ENCODE measurements around the gene SLC39A13. TPM values are rescaled to one million over a fixed set of nuclear protein-coding genes. Genes with fewer than 3 reads are reported as not detected.

SLC39A13 gene
- total and polyA plus RNA-seq, 2 of the 13 experiments (the other 11 are each of a cell fraction or from before 2014, with no cell fraction given), result 15.3 to 30.5 TPM

DNA sequence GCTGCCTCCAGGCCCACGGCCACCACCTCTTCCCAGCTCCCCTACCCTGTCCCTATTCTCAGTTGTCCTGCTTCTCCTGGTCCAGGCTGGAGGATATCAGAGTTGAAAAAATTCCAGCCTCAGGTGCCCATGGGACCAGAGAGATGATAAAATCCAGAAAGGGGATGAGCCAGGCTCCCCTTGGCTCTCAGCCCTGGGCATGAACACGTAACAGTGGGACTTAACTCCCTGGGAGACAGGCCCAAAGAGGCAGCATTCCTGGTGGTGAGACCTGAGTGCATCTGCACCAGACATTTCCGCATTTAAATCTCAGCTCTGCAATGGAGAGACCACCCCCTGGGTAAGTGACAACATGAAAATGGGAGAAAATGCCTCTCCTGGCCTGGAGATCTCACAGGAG is 10.4 kb upstream of the SLC39A13 start:
- ATAC-seq, result peak; percentile 21; the same call in 2 of the 3 replicates
- Histone ChIP-seq H3K4me1 (ENCODE audit: insufficient read depth, low read length) (peaks cover 52% of the 10 kb centered on the region), H2AFZ (ENCODE audit: low read length) (no peak overlapping the region), H3K9ac (ENCODE audit: insufficient read depth, low read depth, low read length) (no peak overlapping the region), H3K9me3 (ENCODE audit: low read length) (no peaks in the 10 kb centered on the region), H3K27ac (ENCODE audit: extremely low read length, insufficient read depth, low read length) (no peak overlapping the region), H4K20me1 (ENCODE audit: insufficient read depth, low read length) (no peaks in the 10 kb centered on the region), H3K79me2 (ENCODE audit: insufficient read depth, low read length) (no peaks in the 10 kb centered on the region), H3K4me3 (replicated peaks in 1 of 3; ENCODE audit: insufficient read depth in 1 of 3, low read depth in 2 of 3, low read length in 3 of 3) (no peak overlapping the region), H3K36me3 (replicated peaks in 1 of 2; ENCODE audit: control insufficient read depth in 1 of 2, insufficient read depth in 2 of 2, low read length in 2 of 2) (no peaks in the 10 kb centered on the region), H3K4me2 (ENCODE audit: low read depth, low read length) (peak overlapping the region; percentile 47), H3K27me3 (ENCODE audit: control insufficient read depth in 1 of 2, insufficient read depth in 2 of 2, low read length in 2 of 2) (peaks cover 0 to 12% of the 10 kb centered on the region in 2 experiments; a peak in 1 of 5 replicates)
- intact Hi-C loops (cut with micrococcal nuclease; ENCODE audit: unreplicated experiment) (no loop called here), in situ Hi-C loops (cut with HindIII; ENCODE audit: extremely low pct_ligation_motif_present, low pct_unique_long_range_greater_than_20kb) (no loop called here)
- no peak for DNase-seq (ENCODE audit: low spot score)
- no TSS peak for BruUV-seq (replicated peaks)
- ChIA-PET POLR2A (no interaction called here), CTCF (ENCODE audit: low intra/inter-chr PET ratio, low total read pairs) (interaction anchor here (1.4 kb wide), 1 partner anchor 24 kb away, joined by 3 read pairs; no protein-coding TSS in a partner anchor)
- WGBS (ENCODE audit: low lambda C conversion rate), result 8% methylated on average over 3 of the region's 3 CpGs
- no peak for FAIRE-seq
- TF ChIP-seq ZNF143 (CRISPR knock-in tag; IDR thresholded peaks at IDR 0.05) (no peak), TEAD2 (CRISPR knock-in tag; IDR thresholded peaks at IDR 0.05) (no peak), ZNF746 (CRISPR knock-in tag; IDR thresholded peaks at IDR 0.05) (no peak), ZNF660 (CRISPR knock-in tag; IDR thresholded peaks at IDR 0.05; ENCODE audit: borderline replicate concordance, low read depth) (no peak), ZKSCAN1 (IDR thresholded peaks at IDR 0.05; ENCODE audit: low read length) (no peak), RBAK (CRISPR knock-in tag; IDR thresholded peaks at IDR 0.05) (no peak), HOXA3 (CRISPR knock-in tag; IDR thresholded peaks at IDR 0.05) (no peak), ZNF12 (CRISPR knock-in tag; IDR thresholded peaks at IDR 0.05) (no peak), RXRB (CRISPR knock-in tag; IDR thresholded peaks at IDR 0.05; ENCODE audit: borderline replicate concordance) (no peak), EHMT2 (IDR thresholded peaks at IDR 0.05; ENCODE audit: borderline replicate concordance, low read depth, low read length) (no peak), TAF1 (CRISPR knock-in tag; IDR thresholded peaks at IDR 0.05) (no peak)
- TF ChIP-seq, protein P1, sequence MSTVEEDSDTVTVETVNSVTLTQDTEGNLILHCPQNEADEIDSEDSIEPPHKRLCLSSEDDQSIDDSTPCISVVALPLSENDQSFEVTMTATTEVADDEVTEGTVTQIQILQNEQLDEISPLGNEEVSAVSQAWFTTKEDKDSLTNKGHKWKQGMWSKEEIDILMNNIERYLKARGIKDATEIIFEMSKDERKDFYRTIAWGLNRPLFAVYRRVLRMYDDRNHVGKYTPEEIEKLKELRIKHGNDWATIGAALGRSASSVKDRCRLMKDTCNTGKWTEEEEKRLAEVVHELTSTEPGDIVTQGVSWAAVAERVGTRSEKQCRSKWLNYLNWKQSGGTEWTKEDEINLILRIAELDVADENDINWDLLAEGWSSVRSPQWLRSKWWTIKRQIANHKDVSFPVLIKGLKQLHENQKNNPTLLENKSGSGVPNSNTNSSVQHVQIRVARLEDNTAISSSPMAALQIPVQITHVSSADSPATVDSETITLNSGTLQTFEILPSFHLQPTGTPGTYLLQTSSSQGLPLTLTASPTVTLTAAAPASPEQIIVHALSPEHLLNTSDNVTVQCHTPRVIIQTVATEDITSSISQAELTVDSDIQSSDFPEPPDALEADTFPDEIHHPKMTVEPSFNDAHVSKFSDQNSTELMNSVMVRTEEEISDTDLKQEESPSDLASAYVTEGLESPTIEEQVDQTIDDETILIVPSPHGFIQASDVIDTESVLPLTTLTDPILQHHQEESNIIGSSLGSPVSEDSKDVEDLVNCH (CRISPR knock-in tag; IDR thresholded peaks at IDR 0.05), result no peak
- TF ChIP-seq, protein P2, sequence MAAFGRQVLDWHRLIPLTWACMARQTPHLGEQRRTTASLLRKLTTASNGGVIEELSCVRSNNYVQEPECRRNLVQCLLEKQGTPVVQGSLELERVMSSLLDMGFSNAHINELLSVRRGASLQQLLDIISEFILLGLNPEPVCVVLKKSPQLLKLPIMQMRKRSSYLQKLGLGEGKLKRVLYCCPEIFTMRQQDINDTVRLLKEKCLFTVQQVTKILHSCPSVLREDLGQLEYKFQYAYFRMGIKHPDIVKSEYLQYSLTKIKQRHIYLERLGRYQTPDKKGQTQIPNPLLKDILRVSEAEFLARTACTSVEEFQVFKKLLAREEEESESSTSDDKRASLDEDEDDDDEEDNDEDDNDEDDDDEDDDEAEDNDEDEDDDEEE (CRISPR knock-in tag; IDR thresholded peaks at IDR 0.05), result no peak
- TF ChIP-seq, protein P3, sequence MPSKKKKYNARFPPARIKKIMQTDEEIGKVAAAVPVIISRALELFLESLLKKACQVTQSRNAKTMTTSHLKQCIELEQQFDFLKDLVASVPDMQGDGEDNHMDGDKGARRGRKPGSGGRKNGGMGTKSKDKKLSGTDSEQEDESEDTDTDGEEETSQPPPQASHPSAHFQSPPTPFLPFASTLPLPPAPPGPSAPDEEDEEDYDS (CRISPR knock-in tag; IDR thresholded peaks at IDR 0.05), result no peak
- TF ChIP-seq, protein P4, sequence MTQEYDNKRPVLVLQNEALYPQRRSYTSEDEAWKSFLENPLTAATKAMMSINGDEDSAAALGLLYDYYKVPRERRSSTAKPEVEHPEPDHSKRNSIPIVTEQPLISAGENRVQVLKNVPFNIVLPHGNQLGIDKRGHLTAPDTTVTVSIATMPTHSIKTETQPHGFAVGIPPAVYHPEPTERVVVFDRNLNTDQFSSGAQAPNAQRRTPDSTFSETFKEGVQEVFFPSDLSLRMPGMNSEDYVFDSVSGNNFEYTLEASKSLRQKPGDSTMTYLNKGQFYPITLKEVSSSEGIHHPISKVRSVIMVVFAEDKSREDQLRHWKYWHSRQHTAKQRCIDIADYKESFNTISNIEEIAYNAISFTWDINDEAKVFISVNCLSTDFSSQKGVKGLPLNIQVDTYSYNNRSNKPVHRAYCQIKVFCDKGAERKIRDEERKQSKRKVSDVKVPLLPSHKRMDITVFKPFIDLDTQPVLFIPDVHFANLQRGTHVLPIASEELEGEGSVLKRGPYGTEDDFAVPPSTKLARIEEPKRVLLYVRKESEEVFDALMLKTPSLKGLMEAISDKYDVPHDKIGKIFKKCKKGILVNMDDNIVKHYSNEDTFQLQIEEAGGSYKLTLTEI (CRISPR knock-in tag; conservative IDR thresholded peaks at IDR 0.05), result no peak
- TF ChIP-seq, protein P5, sequence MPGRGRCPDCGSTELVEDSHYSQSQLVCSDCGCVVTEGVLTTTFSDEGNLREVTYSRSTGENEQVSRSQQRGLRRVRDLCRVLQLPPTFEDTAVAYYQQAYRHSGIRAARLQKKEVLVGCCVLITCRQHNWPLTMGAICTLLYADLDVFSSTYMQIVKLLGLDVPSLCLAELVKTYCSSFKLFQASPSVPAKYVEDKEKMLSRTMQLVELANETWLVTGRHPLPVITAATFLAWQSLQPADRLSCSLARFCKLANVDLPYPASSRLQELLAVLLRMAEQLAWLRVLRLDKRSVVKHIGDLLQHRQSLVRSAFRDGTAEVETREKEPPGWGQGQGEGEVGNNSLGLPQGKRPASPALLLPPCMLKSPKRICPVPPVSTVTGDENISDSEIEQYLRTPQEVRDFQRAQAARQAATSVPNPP (CRISPR knock-in tag; IDR thresholded peaks at IDR 0.05), result no peak
- TF ChIP-seq, protein P6, sequence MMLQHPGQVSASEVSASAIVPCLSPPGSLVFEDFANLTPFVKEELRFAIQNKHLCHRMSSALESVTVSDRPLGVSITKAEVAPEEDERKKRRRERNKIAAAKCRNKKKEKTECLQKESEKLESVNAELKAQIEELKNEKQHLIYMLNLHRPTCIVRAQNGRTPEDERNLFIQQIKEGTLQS (CRISPR knock-in tag; IDR thresholded peaks at IDR 0.05), result no peak
- TF ChIP-seq, protein P7, sequence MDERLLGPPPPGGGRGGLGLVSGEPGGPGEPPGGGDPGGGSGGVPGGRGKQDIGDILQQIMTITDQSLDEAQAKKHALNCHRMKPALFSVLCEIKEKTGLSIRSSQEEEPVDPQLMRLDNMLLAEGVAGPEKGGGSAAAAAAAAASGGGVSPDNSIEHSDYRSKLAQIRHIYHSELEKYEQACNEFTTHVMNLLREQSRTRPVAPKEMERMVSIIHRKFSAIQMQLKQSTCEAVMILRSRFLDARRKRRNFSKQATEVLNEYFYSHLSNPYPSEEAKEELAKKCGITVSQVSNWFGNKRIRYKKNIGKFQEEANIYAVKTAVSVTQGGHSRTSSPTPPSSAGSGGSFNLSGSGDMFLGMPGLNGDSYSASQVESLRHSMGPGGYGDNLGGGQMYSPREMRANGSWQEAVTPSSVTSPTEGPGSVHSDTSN (CRISPR knock-in tag; IDR thresholded peaks at IDR 0.05), result no peak
